HepG2 (cell line): ENCODE measurements around the gene RBM19. TPM values are rescaled to one million over a fixed set of nuclear protein-coding genes. Genes with fewer than 3 reads are reported as not detected.

Experiments used
- ATAC-seq: fragments of 200-7000 bp; cut with Tn5 transposase; 3 replicates; pipeline ENCODE4 v1.9.1; 2020; ENCODE audit warnings: mild to moderate bottlenecking, moderate library complexity
- BruUV-seq: library from RNA; stranded (reverse); fragments of 400-500 nt; replicated peaks from 2 replicates; lab custom pipeline; 2021; lab: Mats Ljungman, UMichigan
- CTCF ChIA-PET: fragments of 300-600 bp; formaldehyde crosslinking; extraction: SDS; loops from one replicate; lab custom pipeline; 2021; ENCODE audit warnings: low total read pairs, inconsistent platforms, low intra/inter-chr PET ratio; lab: Yijun Ruan, JAX
- POLR2A ChIA-PET: fragments of 350-600 bp; sonication (Branson Sonifier 250); formaldehyde crosslinking; loops from one replicate; lab custom pipeline; 2020; ENCODE audit warnings: antibody characterized with exemption, inconsistent platforms; lab: Yijun Ruan, JAX
- DNase-seq: peaks from one replicate; pipeline ENCODE4 v3.0.0-alpha.2; 2015; ENCODE audit warnings: low spot score
- FAIRE-seq: peaks from 3 replicates; lab custom pipeline; 2011; peaks lifted over from hg19 to GRCh38; lab: Jason Lieb, UNC
- H2AFZ ChIP-seq: one replicate; pipeline ENCODE4 v1.6.1; 2011; ENCODE audit warnings: low read length, inconsistent platforms
- H3K27ac ChIP-seq: fragments of 300-600 bp; 3 replicates; pipeline ENCODE4 v1.8.0; 2011; ENCODE audit warnings: mixed run types, mild to moderate bottlenecking, mixed read lengths, low read length, inconsistent platforms; ENCODE audit not compliant: insufficient read depth; ENCODE audit errors: extremely low read length
- H3K27me3 ChIP-seq, 2 experiments: fragments of 200-600 bp in 1 of 2; 2 replicates in 1 of 2; 3 replicates in 1 of 2; pipeline versions ENCODE4 v1.6.0 to v1.8.0; 2011; ENCODE audit warnings: low read length in 2 of 2, mild to moderate bottlenecking in 2 of 2, moderate library complexity in 2 of 2, inconsistent platforms in 1 of 2; ENCODE audit not compliant: insufficient read depth in 2 of 2, control insufficient read depth in 1 of 2
- H3K36me3 ChIP-seq, 2 experiments: fragments of 200-600 bp in 1 of 2; replicated peaks in 1 of 2; 2 replicates in 1 of 2; 3 replicates in 1 of 2; pipeline versions ENCODE4 v1.5.1 to v1.8.0; 2011; ENCODE audit warnings: low read length in 2 of 2, inconsistent platforms in 1 of 2; ENCODE audit not compliant: insufficient read depth in 2 of 2, control insufficient read depth in 1 of 2
- H3K4me1 ChIP-seq: 2 replicates; pipeline ENCODE4 v1.5.1; 2012; ENCODE audit warnings: low read length, inconsistent platforms; ENCODE audit not compliant: insufficient read depth
- H3K4me2 ChIP-seq: 2 replicates; pipeline ENCODE4 v1.6.0; 2011; ENCODE audit warnings: low read depth, low read length, inconsistent platforms
- H3K4me3 ChIP-seq, 3 experiments: fragments of 200-600 bp in 1 of 3; sonication (generic), shearing (Covaris generic) in 1 of 3; replicated peaks in 1 of 3; 2 replicates each; pipeline ENCODE4 v1.5.1; 2011 to 2016; ENCODE audit warnings: low read length in 3 of 3, inconsistent platforms in 2 of 3, low read depth in 2 of 3, mild to moderate bottlenecking in 2 of 3, control low read depth in 1 of 3, mixed read lengths in 1 of 3; ENCODE audit not compliant: insufficient read depth in 1 of 3
- H3K79me2 ChIP-seq: one replicate; pipeline ENCODE4 v1.6.1; 2011; ENCODE audit warnings: low read length, inconsistent platforms; ENCODE audit not compliant: insufficient read depth
- H3K9ac ChIP-seq: 2 replicates; pipeline ENCODE4 v1.6.0; 2011; ENCODE audit warnings: mild to moderate bottlenecking, low read depth, low read length, inconsistent platforms; ENCODE audit not compliant: insufficient read depth
- H3K9me3 ChIP-seq: 2 replicates; pipeline ENCODE4 v1.5.1; 2012; ENCODE audit warnings: mild to moderate bottlenecking, low read length
- H4K20me1 ChIP-seq: 2 replicates; pipeline ENCODE4 v1.6.0; 2011; ENCODE audit warnings: inconsistent platforms, mild to moderate bottlenecking, low read length, moderate library complexity; ENCODE audit not compliant: insufficient read depth
- CHD2 ChIP-seq: IDR thresholded peaks from 2 replicates; pipeline ENCODE4 v1.6.1; 2011; ENCODE audit warnings: low read depth, low read length, improper control_type of control experiment
- RAD21 ChIP-seq: fragments of 450-650 bp; formaldehyde crosslinking; IDR thresholded peaks from 2 replicates; pipeline ENCODE4 v1.5.0; 2020; ENCODE audit warnings: mild to moderate bottlenecking
- SMC3 ChIP-seq: IDR thresholded peaks from 2 replicates; pipeline ENCODE4 v1.6.1; 2011; ENCODE audit warnings: low read length, improper control_type of control experiment
- STAG1 ChIP-seq: sonication (generic); formaldehyde crosslinking; IDR thresholded peaks from 2 replicates; pipeline ENCODE4 v1.4.0; 2020; ENCODE audit warnings: missing genetic modification reagents
- ZNF552 ChIP-seq: sonication (generic); formaldehyde crosslinking; IDR thresholded peaks from 2 replicates; pipeline ENCODE4 v1.9.0; 2022; ENCODE audit warnings: missing genetic modification reagents, mild to moderate bottlenecking, borderline replicate concordance
- WGBS: methylation state at CpG from one replicate; pipeline ENCODE4 v1.1.6; 2017; ENCODE audit warnings: low lambda C conversion rate; 5-methylcytosine and 5-hydroxymethylcytosine counted together
- in situ Hi-C: cut with HindIII; loops from 2 replicates; pipeline ENCODE4 v1.10.0; 2017; ENCODE audit warnings: low pct_unique_long_range_greater_than_20kb; ENCODE audit not compliant: extremely low pct_ligation_motif_present
- intact Hi-C: fragments of 100-400 bp; cut with micrococcal nuclease; formaldehyde crosslinking; loops from one replicate; pipeline ENCODE4 v1.10.0; 2022; ENCODE audit not compliant: unreplicated experiment
- polyA plus RNA-seq, 8 experiments: library from polyadenylated mRNA; depleted of rRNA in 3 of 8; stranded (reverse) in 7 of 8; unstranded in 1 of 8; fragments of >200 nt; fragmentation: Illumina TruSeq in 4 of 8; extraction: Trizol in 4 of 8; gene quantifications; 2 replicates each; pipeline versions ENCODE4 v1.2.1 to v1.2.3, GENCODE V29; 2011 to 2016; ENCODE audit warnings: low read depth in 4 of 8, missing spikeins in 1 of 8, mixed read lengths in 1 of 8; ENCODE audit not compliant: insufficient read depth in 1 of 8
- total RNA-seq, 5 experiments: library from RNA; depleted of rRNA; stranded (reverse); fragments of >200 nt; fragmentation: Illumina TruSeq; extraction: Trizol; gene quantifications; 2 replicates each; pipeline ENCODE4 v1.2.3, GENCODE V29; 2016; ENCODE audit warnings: low read depth in 1 of 5
- TF ChIP-seq, protein P1 (sequence below): sonication (generic); formaldehyde crosslinking; IDR thresholded peaks from 2 replicates; pipeline ENCODE4 v1.5.0; 2020; ENCODE audit warnings: mild to moderate bottlenecking, missing genetic modification reagents, moderate library complexity
- TF ChIP-seq, protein P2 (sequence below): sonication (generic); formaldehyde crosslinking; IDR thresholded peaks from 2 replicates; pipeline ENCODE4 v1.9.0; 2021; ENCODE audit warnings: missing genetic modification reagents, mild to moderate bottlenecking, borderline replicate concordance

Gene RBM19
- total and polyA plus RNA-seq, 2 of the 13 experiments (the other 11 are each of a cell fraction or from before 2014, with no cell fraction given), result 19.3 to 32.2 TPM

DNA sequence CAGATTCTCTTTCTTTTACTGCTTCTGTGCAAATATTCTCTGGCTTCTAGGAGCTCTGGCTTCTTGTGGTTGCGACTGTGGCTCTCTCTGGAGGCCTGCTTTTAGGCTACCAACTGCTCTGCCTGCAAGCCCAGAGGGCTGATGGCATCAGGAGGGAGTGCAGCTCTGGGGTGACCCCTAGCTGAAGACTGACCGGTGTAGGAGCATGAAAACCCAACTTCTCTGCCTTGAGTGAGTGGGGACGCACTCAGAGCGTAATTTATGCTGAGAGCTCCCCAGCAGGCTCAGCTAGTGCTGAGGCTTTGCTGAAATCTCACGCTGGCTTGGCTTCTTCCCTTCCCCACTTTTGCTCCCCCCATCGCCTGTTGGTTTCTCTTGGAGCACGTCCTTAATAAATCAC lies 29.9 kb upstream of the RBM19 start:
- no peaks in the 10 kb centered on the region for H3K36me3 ChIP-seq
- DNase-seq (peak; percentile 5), ATAC-seq (peak; percentile 94), FAIRE-seq (no peak)
- H3K4me2 ChIP-seq, result no peak overlapping the region
- no peak overlapping the region for H3K4me3 ChIP-seq
- peak; percentile 22; the same call in 1 of the 2 replicates for TF ChIP-seq SMC3
- TF ChIP-seq, protein P1, sequence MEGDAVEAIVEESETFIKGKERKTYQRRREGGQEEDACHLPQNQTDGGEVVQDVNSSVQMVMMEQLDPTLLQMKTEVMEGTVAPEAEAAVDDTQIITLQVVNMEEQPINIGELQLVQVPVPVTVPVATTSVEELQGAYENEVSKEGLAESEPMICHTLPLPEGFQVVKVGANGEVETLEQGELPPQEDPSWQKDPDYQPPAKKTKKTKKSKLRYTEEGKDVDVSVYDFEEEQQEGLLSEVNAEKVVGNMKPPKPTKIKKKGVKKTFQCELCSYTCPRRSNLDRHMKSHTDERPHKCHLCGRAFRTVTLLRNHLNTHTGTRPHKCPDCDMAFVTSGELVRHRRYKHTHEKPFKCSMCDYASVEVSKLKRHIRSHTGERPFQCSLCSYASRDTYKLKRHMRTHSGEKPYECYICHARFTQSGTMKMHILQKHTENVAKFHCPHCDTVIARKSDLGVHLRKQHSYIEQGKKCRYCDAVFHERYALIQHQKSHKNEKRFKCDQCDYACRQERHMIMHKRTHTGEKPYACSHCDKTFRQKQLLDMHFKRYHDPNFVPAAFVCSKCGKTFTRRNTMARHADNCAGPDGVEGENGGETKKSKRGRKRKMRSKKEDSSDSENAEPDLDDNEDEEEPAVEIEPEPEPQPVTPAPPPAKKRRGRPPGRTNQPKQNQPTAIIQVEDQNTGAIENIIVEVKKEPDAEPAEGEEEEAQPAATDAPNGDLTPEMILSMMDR (CRISPR knock-in tag), result peak; percentile 65
- TF ChIP-seq STAG1 (CRISPR knock-in tag), result peak; percentile 62
- TF ChIP-seq RAD21, result peak; percentile 29; the same call in 1 of the 2 replicates
- TF ChIP-seq ZNF552 (CRISPR knock-in tag), result no peak
- CTCF ChIA-PET, result interaction anchor here (1.3 kb wide), 1 partner anchor 15 kb away, joined by 7 read pairs; no protein-coding TSS in a partner anchor
- no peaks in the 10 kb centered on the region for H3K79me2 ChIP-seq
- H3K27ac ChIP-seq, result no peak overlapping the region
- intact Hi-C loops (no loop called here), in situ Hi-C loops (loop anchor here (25.0 kb wide), 1 partner anchor 1916 kb away; no protein-coding TSS in a partner anchor)
- peaks cover 1 to 9% of the 10 kb centered on the region in 2 experiments; a peak in 4 of 5 replicates for H3K27me3 ChIP-seq
- H3K4me1 ChIP-seq, result peaks cover 2% of the 10 kb centered on the region
- no peaks in the 10 kb centered on the region for H4K20me1 ChIP-seq
- no peak overlapping the region for H3K9ac ChIP-seq
- no peaks in the 10 kb centered on the region for H3K9me3 ChIP-seq
- BruUV-seq, result no TSS peak
- H2AFZ ChIP-seq, result no peak overlapping the region
- 41% methylated on average over 4 of the region's 7 CpGs for WGBS
- POLR2A ChIA-PET, result no interaction called here

DNA sequence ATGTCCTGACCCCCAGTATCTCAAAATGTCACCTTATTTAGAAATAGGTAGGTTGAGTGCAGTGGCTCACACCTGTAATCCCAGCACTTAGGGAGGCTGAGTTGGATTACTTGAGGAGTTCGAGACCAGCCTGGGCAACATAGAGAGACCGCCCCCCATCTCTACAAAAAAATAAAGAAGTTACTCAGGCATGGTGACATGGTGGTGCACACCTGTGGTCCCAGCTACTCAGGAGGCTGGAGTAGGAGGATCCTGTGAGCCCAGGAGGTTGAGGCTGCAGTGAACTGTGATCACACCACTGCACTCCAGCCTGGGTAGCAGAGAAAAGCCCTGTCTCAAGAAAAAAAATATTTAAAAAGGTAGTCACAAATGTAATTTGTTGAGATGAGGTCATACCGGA lies 27.9 kb upstream of the RBM19 start:
- ATAC-seq (no peak), DNase-seq (no peak), FAIRE-seq (no peak)
- 25% methylated on average over 3 of the region's 3 CpGs for WGBS
- Histone ChIP-seq H3K9ac (no peak overlapping the region), H3K27ac (no peak overlapping the region), H3K4me1 (peaks cover 19% of the 10 kb centered on the region), H4K20me1 (no peaks in the 10 kb centered on the region), H2AFZ (no peak overlapping the region), H3K9me3 (no peaks in the 10 kb centered on the region), H3K27me3 (peaks cover under 1 to 1% of the 10 kb centered on the region in 2 experiments; a peak in 3 of 5 replicates), H3K79me2 (no peaks in the 10 kb centered on the region), H3K4me3 (no peak overlapping the region), H3K4me2 (no peak overlapping the region), H3K36me3 (no peaks in the 10 kb centered on the region)
- POLR2A ChIA-PET, result no interaction called here
- intact Hi-C loops, result no loop called here
- no TSS peak for BruUV-seq
- in situ Hi-C loops, result loop anchor here (25.0 kb wide), 1 partner anchor 1918 kb away; no protein-coding TSS in a partner anchor
- CTCF ChIA-PET, result no interaction called here
- TF ChIP-seq, protein P2, sequence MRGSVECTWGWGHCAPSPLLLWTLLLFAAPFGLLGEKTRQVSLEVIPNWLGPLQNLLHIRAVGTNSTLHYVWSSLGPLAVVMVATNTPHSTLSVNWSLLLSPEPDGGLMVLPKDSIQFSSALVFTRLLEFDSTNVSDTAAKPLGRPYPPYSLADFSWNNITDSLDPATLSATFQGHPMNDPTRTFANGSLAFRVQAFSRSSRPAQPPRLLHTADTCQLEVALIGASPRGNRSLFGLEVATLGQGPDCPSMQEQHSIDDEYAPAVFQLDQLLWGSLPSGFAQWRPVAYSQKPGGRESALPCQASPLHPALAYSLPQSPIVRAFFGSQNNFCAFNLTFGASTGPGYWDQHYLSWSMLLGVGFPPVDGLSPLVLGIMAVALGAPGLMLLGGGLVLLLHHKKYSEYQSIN, result no peak
- no peak for TF ChIP-seq CHD2
